Stimulated activated CD8-positive, alpha-beta memory T cell treated with anti-CD3 and anti-CD28 coated beads, Interleukin-7, amount 100 ng/mL, for 48 hours (primary cell): ENCODE data around the gene KIAA1549.
"Not testable (repeated sequence)": the region's sequence is repeated elsewhere in the genome, so short reads cannot be mapped to it uniquely, and the experiment has no call there.

Experiments
- DNase-seq, 2 donors: peaks; one replicate each; pipeline ENCODE4 v3.0.0-alpha.2; 2020; ENCODE audit warnings: low read depth in 1 of 2; ENCODE audit errors: extremely low read depth in 1 of 2

Gene KIAA1549

GRCh38 chr7:138821912-138822311 lies 159.3 kb downstream of the KIAA1549 start:
- DNase-seq = no peak

GRCh38 chr7:138819625-138820024 lies 161.6 kb downstream of the KIAA1549 start:
- DNase-seq = no peak

GRCh38 chr7:138816650-138817049 lies 164.5 kb downstream of the KIAA1549 start:
- no peak for DNase-seq

DNA sequence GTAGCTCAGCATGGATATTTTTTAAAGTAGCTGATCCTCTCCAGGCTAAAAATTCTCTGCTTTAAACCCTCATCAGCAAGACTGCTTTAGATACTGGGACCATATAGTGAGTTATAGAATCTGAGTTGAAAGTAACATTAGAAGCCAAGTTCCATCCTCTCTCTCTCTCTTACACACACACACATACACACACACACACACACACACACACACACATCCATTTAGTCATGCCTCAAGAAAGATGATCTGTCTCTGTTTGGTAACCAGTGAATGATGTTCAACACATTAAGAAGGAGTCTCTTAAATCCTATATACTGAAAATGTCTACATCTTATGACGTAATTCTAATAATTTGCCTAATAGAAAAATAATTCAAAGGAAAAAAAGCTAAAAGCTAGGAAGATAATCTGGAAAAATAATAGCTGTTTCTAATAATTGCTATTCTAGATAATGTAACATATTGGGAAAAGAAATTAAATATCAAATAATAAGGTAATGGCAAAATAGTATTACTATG lies 166.3 kb downstream of the KIAA1549 start:
- DNase-seq = no peak

GRCh38 chr7:138813945-138814344 lies 167.2 kb downstream of the KIAA1549 start:
- DNase-seq = no peak

- DNase-seq = not testable (repeated sequence)
Measured at GRCh38 chr7:138811327-138811726, 169.9 kb downstream of the KIAA1549 start.

GRCh38 chr7:138809346-138809745 lies 171.8 kb downstream of the KIAA1549 start:
- DNase-seq = no peak

GRCh38 chr7:138804618-138805017 lies 176.6 kb downstream of the KIAA1549 start:
- DNase-seq = no peak

- DNase-seq = no peak
Measured at GRCh38 chr7:138802706-138803105, 178.5 kb downstream of the KIAA1549 start.

GRCh38 chr7:138801256-138801655 lies 179.9 kb downstream of the KIAA1549 start:
- no peak for DNase-seq

DNA sequence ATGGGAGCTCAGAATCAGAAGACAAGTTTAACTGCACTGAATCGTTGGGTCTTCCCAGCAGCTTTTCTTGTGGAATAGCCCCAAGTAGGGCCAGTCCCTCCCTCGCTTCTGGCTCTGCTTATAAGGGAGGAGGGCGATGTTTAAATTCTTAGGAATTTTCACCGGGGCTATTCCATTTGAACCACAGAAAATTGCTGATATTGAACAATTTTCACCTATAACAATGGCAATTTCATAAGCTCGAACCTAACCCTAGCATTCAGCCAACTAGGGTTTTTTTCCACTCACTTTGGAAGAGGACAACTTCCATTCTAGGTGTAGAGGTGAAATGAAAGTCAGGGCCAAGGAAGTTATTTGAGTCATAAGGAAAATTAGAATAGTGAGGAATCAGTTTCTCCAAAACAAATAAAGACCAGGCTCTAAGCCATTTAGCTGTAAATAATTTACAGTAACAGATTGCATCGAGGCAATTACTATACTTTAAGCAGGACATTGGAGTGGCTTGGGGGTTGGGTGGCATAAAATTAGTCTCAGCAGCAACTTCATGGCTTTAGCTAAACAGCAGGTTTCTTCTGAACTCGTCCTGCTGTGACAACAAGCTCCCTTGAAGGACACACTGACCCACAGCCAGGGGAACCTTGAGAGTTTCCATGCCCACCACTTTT lies 181.7 kb downstream of the KIAA1549 start:
- no peak for DNase-seq

GRCh38 chr7:138798836-138799235 lies 182.4 kb downstream of the KIAA1549 start:
- no peak for DNase-seq

- no peak for DNase-seq
Measured at GRCh38 chr7:138797715-138798320, 183.4 kb downstream of the KIAA1549 start, which contains the start of the genes ATP6V0A4 and TMEM213. Gene ATP6V0A4, minus strand, starts transcription at chr7:138798196. Its CDS starts 26,949 bp downstream, at chr7:138771247. Gene TMEM213, plus strand, starts transcription at chr7:138797994. Its CDS starts 111 bp downstream, at chr7:138798105.

- not testable (repeated sequence) for DNase-seq
Measured at GRCh38 chr7:138797046-138797445, 184.1 kb downstream of the KIAA1549 start.

- no peak for DNase-seq
Measured at GRCh38 chr7:138796038-138796615, 185.1 kb downstream of the KIAA1549 start.

DNA sequence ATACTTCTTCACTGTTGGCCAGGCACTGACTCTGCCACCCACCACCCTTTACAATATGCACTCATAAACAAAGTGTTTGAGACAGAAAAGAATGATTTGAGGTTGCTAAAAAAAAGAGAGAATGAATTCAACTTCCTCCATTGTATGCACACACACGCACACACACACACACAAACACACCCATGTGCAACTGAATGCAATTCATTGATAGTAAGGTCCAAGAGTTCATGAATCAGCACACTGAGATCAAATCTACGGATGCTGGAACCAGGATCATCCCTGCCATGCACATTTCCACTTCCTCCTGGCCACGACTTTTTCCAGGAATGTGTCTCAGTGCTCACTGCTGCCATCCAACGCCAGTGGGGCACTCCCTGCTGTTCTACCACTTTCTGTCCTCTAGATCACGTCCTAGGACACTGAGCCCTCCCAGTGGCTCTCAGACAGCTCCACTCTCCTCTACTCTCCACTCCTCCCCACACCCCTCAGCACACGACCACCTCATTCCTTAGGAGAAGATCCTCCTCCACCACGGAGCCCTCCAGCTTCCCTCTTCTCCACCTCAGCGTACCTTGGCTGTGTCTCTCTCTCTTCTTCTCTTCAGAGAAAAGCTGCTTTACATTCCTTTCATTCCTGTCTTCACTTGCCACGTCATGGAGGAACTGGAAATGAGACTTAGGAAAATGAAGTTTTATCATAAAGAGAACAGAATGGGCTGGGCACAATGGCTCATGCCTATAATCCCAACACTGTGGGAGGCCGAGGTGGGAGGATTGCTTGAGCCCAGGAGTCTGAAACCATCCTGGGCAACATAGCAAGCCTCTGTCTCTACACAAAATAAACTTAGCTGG lies 195.4 kb downstream of the KIAA1549 start:
- no peak for DNase-seq

- DNase-seq = no peak
Measured at GRCh38 chr7:138784692-138785091, 196.5 kb downstream of the KIAA1549 start.
